HG02642 (cell line): ENCODE data around the gene ASIC4.

ENCODE experiments used
- ATAC-seq: cut with Tn5 transposase; IDR thresholded peaks from one replicate; pipeline ENCODE4 v1.9.1; 2021; ENCODE audit warnings: mild to moderate bottlenecking; ENCODE audit not compliant: unreplicated experiment, poor library complexity

ASIC4 gene

DNA sequence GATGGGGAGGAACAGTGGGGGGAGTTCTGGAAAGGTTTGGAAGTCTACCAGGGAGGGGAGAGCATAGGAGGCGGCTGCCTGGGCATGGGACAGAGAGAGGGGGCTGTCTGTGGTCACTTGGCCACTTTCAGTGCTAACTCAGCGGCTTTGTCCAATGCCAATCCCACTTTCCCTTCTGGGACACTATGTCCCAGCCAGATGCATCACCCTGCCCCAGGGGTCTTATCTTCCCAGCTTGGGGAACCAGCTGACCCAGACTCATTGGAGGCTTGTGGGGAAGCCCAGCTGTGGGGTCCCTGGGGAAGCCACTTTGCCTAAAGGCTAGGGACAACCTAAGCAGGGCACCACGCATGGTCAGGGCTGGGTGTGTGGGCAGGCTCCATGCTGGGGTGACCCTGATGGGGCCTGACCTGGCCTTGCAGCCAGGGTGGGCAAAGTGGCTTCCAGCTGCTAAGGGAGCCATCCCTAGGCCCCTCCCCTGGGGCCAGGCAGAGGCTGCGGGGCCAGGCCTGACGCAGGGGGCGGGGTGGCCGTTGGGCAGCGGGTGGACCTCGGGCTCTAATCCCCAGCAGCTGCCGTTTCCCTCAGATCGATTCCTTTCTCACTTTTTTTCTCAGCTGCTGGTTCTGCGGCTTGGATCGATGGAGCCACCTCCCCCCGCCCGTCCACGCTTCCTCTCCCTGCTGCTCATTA lies 1.6 kb upstream of the ASIC4 start:
- no peak for ATAC-seq

DNA sequence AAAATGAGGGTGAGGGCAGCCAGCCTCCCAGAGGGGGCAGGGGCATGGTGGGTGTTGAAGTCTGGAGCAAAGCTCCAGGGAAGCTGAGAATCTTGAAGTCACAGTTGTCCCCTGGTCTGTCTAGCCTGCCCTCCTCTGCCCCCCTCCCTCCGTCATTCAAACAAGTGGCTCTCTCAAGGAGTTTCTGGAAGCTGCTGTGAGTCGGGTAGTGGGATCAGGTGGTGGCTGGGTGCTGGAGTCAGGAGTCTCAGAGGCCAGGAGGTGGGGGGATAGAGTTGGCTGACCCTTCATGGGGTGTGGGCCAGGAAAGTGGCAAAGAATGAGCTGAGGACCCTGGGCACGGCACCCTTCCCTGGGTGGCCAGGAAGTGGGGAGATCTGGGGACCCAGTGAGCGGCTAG lies 495 bp upstream of the ASIC4 start:
- ATAC-seq, result no peak

DNA sequence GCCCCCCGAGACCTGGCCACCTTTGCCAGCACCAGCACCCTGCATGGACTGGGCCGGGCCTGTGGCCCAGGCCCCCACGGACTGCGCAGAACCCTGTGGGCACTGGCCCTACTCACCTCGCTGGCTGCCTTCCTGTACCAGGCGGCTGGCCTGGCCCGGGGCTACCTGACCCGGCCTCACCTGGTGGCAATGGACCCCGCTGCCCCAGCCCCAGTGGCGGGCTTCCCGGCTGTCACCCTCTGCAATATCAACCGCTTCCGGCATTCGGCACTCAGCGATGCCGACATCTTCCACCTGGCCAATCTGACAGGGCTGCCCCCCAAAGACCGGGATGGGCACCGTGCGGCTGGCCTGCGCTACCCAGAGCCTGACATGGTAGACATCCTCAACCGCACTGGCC lies 554 bp downstream of the ASIC4 start:
- no peak for ATAC-seq

DNA sequence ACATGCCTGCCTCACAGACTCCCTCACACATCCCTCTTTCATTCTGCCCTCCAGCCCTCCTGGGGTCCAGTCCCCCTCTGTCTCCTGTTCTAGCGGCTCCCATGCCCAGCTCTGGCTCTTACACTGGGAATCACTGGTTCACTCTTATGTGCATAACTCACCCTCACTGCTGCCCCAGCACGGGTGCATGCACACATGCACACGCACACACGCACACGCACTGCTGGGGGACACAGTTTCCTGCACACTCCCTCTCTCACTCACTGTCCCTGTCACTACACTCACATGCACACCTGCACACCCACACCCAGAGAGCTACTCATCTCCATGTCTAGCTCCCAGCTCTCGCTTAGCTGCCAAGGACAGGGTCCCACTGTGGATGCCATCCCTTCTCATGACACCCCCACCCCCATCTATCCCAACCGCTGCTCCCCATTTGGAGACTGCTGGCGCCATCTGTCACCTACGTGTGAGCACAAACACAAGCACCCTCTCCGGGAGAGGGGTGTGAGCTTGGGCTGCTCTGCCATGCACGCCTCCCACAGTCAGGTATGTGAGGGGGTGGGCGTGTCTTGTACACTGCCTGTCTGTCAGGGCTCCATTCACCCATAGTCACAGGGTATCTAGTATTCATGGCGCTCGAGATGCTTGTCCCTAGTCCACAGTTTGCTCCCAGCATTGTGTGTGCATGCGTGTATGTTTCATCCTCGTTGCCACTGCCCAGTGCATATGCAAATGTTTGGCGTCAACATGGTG lies 1.8 kb downstream of the ASIC4 start:
- ATAC-seq, result no peak

DNA sequence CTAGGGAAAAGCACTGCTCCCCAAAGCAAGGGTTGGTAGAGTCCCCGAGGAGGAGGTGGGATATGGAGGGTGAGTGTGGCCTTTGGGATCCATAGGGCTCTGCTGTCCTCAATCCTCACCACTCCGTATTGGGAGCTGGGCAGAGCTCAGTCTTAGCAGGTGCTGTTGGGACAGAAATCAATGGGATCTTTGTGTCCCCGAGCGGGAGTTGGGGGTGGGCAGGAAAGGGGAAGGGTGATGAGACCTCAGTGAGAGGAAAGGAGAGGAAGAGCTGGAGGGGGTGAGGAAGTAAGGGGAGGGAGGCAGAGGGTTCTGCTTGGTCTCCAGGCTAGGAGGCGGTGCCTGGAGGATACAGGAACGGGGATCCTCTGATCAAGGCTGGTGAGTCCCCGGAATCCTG lies 2.6 kb downstream of the ASIC4 start:
- ATAC-seq, result no peak

DNA sequence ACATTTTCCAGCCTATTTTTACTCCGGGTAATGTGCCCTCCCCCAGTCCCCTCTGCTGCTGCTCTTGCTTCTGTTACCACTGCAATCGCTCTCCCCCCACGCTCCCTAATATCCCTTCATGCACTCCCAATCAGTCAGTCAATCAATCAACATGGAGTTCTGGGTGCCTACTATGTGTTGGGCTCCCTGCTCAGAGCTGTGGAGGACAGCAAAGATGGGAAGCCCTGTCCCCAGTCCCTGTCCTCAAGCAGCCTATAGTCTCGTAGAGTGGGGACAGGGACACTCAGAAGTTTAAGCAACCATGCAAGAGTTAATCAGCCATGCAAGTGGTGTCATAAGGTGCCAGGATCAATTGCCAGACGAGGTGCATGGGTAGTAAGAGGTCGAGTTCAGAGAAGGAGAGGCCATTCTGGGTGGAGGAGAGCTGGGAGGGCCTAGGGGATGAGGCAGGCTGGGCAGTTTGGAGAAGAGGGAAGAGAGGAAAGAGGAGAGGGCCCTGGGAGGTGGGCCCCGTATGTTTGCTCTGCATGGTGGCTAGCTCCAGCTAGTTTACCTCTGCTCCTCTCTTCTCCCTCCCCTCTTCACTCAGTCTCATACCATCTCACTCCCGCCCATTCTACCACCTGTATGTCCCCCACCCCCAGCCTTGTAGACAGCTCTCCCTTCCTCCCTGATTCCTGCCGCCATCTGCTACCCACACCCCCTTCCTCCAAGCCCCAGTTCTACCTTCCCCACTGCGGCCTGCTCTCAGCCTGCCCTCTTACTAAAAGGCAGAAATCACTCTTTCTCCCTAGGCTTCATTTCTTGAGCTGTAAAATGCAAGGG lies 3.9 kb downstream of the ASIC4 start:
- ATAC-seq, result no peak

DNA sequence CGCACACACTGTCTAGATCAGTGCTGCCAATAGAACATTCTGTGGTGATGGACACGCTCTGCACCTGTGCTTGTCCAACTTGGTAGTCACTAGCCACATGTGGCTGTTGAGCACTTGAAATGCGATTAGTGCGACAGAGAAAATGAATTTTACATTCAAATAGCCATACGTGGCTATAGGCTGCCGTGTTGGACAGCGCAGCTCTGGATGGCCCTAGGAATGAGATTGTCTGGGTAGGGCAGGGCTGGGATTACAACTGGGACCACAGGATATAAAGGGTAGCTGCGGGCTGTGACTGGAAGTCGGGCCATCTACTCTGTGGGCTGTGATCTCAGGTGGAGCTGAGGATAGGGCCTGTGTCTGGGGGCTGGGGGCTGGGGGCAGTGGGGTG lies 5.2 kb downstream of the ASIC4 start:
- no peak for ATAC-seq

DNA sequence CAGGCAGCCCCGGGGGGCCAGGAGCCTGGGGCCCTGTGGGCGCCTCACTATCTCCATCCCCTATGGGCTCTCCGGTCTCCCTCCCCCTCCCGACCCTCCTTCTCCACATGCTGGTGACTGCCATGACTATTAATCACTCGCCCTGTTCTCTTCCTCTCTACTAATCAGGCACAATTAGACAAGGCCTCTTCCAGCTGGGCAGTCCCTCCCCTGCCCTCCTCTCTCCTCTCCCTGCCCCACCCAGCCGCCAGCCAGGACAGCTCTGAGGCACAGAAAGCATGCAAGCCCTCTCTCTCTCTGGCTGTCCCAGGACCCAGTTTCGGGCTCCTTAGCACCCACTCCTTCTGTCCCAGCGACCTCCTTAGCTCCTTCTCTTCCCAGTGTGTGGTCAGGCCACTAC lies 5.8 kb downstream of the ASIC4 start:
- no peak for ATAC-seq

DNA sequence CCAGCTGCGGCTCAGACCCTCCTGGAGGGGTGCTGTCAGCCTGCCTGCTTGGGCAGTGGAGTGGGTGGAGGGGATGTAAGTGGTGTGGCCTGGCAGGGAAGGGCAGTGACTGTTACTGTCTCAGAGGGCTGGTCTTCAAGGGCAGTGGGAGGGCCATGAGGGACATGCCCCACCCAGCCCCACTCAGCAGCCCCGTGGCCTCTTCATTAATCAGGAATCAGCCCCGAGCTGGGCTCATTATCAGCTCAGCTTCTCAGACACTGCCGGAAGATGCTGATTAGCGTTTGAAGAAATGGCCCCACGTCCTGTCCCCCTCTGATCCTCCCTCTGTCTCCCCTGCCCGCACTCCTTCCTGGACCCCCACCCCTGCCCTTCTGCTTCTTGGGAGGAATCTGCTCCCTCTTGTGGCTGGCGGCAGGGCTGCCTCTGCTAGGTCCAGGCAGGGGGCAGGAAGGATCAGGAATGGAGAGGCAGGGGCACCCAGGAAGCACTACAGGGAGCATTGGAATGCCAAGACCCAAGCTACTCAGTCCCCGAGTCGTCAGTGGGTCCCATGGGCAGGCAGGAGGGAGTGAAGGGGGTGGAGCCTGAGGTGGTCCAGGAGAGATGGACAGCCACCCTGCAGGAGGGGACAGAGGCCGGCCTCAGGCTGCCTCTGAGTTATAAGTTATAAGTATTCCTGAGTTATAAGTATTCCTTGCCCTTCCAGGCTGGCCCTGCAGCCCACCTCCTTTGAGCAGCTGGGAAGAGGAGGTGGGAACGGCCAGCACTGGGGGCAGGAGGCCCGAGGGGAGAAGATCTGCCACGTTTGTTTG lies 7.0 kb downstream of the ASIC4 start:
- no peak for ATAC-seq

DNA sequence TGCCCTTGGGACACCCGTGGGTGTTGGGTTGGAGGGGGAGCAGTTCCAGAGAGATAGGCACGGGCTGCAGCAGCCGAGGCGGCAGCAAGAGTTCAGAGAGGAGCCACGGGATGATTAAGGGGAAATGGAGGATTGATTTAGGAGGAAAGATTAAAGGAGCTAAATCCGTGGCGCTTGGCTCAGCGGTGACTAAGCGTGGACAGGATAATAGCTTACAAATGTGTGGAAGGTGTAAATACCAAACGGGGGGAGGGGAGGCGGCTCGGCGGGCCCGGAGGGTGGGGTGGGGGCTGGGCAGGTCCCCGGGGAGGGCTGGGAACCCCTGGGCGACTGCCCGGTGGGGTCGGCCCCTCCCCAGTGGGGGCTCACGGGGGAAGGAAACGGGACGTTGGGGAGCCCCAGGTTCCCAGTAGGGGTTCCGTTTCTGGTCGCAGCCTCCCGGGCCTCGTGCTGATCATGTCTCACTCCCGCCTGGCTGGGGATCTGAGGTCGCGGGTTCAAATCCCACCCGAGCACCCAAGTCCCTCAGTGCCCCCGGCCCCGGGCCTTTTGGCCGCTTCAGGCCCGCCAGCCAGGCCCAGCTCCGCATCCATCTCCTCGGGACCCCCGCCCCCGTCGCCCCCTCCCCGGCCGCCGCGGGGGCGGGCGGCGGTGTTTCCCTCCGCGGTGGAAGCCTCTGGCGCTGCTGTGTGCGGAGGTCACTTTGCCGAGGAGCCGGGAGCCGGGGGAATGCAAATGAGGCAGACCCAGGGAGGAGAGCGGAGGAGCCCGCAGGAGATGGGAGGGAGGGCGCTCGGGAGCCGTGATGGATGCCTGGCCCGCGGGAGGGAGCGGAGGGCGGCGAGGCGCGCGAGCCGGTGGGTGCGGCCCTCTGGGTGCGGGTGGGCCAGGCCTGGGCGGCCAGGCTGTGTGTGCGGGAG lies 8.1 kb downstream of the ASIC4 start:
- no peak for ATAC-seq

DNA sequence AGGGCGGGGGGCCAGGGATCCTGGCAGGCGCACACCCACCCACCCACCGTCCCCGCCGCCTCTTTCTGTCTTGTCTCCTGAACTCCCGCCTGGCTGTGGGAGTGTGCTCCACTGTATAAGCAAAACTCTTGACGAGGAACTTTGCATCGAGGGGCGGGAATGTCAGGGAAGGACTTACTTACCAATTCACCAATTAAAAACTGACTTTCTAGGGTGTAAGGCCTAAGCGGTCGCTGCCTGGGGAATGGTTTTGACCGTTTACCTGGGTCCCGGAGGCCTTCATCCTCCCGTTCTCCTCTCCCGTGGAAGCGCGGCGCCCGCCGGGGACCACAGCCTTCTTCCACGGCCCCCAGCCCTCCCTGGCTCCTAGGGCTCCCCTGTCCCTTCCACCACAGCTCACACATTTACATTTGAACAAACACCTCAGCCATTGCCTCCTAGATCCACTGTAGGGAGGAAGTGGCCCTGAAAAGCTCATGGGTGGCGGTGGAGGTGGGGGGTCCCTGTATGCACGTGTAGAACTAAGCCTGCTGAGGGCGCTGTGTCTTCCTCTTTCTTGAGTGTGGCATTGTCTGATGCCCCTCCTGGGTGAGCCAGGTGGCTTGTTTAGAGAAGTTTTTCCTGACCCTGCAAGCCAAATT lies 8.9 kb downstream of the ASIC4 start:
- no peak for ATAC-seq

DNA sequence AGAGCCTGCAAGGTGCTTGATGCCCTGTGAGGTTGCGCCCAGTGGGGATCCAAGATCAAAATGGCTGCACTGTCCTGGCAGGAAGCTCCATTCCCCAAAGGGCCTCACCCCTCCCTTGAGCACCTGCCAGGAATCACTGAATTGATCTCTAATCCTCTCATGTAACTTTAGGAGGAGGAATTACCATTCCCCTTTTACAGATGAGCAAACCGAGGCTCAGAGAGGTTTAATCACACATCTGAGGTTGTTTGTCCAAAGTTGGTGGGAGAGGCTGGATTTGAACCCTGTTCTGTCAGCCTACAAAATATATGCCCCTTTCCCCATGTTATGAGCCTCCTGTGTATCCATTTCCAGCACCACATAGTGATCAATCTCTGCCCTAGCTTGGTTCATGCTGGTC lies 10.5 kb downstream of the ASIC4 start:
- no peak for ATAC-seq

DNA sequence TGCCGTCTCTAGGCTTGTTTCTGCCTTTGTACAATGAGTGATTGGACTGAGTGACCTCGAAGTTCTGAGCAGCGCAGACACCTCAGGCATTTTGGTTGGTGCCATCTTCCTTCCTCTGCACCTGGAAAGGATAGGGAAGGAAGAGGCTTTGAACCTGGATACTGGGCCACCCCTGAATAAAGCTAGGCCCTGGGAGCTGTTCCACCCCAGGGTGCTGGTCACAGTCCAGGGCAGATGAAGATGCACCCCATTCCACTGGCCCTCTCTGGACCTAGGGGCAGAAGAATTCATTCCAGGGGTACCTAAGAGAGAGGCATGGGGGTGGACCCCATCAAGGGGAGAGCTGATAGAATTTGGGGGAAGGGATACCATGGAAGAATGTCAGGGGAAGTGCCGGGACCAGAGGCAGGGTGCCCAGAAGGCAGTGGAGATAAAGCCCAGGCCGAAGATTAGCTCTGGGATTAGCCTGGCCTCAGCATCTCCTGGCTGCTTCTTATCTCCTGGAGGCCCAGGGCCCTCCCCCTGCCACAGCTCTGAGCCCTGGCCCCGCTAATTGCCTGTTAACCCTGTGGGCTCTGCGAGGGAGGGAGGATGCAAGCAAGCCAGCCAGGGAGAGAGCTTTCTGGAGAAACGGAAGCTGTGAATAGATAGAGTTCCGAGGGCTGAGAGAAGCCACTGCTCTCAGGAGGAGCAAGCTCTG lies 11.4 kb downstream of the ASIC4 start:
- ATAC-seq, result no peak

DNA sequence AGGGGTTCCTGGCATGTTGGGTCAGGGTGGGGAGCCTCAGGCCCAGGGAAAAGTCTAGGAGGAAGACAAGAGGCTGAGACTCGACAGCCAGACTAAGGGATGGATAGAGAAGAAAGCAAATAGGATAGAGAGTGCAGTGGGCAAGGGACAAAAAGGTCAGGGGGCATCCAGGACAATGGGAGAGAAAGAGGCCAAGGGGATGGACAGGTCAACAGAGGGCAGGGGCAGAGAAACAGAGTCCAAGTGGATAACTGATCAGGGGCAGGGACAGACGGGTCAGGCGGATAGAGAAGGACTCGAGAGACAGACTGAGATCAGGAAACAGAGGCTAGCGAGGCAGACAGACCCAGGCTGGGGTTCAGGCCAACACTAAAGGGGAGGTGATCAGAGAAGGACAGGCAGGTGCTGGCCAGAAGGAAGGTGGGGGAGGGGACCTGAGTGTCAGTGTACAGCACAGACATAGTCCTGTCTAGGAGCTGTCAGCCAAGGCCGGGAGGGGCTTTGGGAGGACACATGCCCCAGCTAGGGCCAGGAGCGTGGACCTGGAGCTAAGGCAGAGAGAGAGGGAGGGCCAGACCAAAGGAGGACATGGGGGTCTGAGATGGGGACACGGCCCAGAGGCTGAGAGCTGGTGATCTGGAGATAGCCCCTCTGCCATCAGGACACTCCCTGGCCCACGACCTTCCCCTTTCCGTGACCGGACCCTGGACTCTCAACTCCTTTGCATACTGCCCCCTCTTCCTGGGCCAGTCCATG lies 12.2 kb downstream of the ASIC4 start:
- ATAC-seq, result no peak

DNA sequence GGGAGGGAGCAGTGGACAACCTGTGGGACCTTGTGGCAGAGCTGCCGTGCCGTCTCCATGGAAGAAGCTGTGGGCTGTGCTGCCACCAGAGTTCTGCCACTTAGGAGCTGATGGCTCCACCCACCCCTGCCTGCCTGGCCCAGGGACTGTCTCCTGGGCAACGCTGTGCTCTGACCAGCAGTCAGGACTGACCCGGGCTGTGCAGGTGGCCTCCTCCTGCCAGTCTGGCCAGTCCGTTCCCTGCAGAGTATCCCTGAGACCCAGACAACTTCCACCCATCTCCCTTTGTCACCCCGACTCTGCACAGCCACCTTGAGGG lies 12.8 kb downstream of the ASIC4 start:
- no peak for ATAC-seq

DNA sequence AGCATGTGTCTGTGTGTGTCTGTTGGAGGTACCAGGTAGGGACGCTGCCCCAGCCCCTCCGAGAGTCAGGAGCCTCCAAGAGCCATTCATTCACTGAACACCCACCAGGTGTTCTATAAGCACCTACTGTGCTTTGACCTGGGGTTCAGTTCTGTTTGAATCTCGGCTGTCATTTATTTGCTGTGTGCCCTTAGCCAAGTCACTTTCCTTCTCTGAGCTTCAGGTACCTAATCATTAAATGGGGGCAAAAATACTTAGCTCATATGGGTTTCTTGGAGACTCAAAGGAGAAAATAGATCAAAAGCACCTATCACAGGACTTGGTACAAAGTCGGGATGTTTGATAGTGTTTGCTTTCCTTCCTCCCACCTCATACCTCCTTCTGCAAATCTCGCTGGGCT lies 13.2 kb downstream of the ASIC4 start:
- ATAC-seq, result no peak

DNA sequence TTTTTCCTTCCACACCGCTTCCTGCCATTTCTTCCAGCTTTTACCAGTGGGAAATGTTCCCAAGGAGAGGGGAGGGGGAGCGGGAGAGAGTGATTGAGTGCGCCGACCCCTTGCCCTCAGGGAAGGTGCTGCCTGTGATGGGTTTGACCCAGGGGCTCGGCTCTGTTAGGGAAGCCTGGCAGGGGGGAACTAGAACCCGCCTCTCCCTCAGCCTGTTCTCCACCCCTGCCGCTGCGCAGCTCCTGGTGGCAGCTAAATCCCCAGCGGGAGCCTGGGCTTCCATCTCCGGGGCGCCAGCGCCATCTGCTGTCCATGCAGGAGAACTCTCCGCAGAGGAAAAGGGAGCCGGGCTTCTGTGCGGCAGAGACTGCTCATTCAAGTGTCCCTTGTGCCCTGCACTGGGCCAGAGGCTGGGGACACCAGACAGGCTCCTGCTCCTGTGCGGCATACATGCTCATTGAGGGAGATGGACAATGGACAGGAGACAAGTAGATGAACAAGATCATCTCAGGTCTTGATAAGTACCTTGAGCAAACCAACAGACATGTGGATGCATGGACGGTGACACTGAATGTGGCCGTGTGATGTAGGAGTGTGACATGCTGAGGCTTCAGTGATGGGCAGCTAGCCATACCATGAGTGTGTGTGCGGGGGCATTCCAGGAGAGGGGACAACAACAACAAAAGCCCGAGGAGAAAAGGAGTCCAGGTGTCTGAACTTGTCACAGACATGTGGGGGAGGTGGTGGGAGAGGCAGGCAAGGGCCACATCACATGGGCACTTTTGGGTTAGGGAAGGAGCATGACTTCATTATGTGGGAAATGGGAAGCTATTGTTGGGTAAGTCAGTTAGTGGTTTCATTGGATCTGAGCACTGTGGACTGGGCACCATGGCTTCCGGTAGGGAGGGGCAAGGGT lies 16.0 kb downstream of the ASIC4 start:
- ATAC-seq, result peak; percentile 75
